GM19193 (cell line): ENCODE results near the gene GLS.

Experiments used
- POLR2A ChIP-seq: IDR thresholded peaks from 4 replicates; pipeline ENCODE4 v1.6.1; 2011; ENCODE audit not compliant: insufficient read depth, insufficient read length; ENCODE audit errors: extremely low read depth

The GLS gene

GRCh38 chr2:191013682-191013931 is 133.0 kb downstream of the GLS start:
- no peak for TF ChIP-seq POLR2A

- peak; percentile 100 for TF ChIP-seq POLR2A
Measured at GRCh38 chr2:191013932-191014652, 133.5 kb downstream of the GLS start, which contains the start of gene STAT1. Gene STAT1, minus strand, starts transcription at chr2:191014171. Its CDS starts 4,168 bp downstream, at chr2:191010003.

GRCh38 chr2:191014653-191015020 is 134.0 kb downstream of the GLS start:
- no peak for TF ChIP-seq POLR2A
